Neural cell (in vitro differentiated cells): ENCODE measurements around the gene RDH14.

Experiments
- CTCF ChIP-seq: fragments of 450-650 bp; IDR thresholded peaks from 2 replicates; pipeline ENCODE4 v1.5.1; 2014; ENCODE audit warnings: antibody characterized with exemption, mild to moderate bottlenecking, moderate library complexity; ENCODE audit not compliant: poor library complexity, severe bottlenecking
- RAD21 ChIP-seq: fragments of 450-650 bp; conservative IDR thresholded peaks from 2 replicates; pipeline ENCODE4 v1.6.1; 2014; ENCODE audit warnings: antibody characterized with exemption, mild to moderate bottlenecking, moderate library complexity

GRCh38 chr2:18605115-18605514 lies 44.7 kb upstream of the RDH14 start:
- TF ChIP-seq CTCF (no peak), RAD21 (no peak)
